HG03342 (cell line): ENCODE results near the gene CPVL.

Experiments
- ATAC-seq: cut with Tn5 transposase; IDR thresholded peaks from one replicate; pipeline ENCODE4 v1.9.1; 2021; ENCODE audit warnings: mild to moderate bottlenecking, moderate library complexity; ENCODE audit not compliant: unreplicated experiment

Gene CPVL

GRCh38 chr7:28984217-28984616 is 162.1 kb downstream of the CPVL start:
- ATAC-seq = no peak

- ATAC-seq = no peak
These were observed 162.7 kb downstream of the CPVL start for GRCh38 chr7:28983396-28984190.

- no peak for ATAC-seq
These were observed 165.2 kb downstream of the CPVL start for GRCh38 chr7:28981161-28981465.

GRCh38 chr7:28980451-28981160 is 165.7 kb downstream of the CPVL start:
- ATAC-seq = no peak

- ATAC-seq = no peak
These were observed 166.6 kb downstream of the CPVL start for GRCh38 chr7:28979776-28980175.

- no peak for ATAC-seq
These were observed 168.5 kb downstream of the CPVL start for GRCh38 chr7:28977881-28978280.

- no peak for ATAC-seq
These were observed 170.3 kb downstream of the CPVL start for GRCh38 chr7:28976022-28976421.

- ATAC-seq = no peak
These were observed 172.7 kb downstream of the CPVL start for GRCh38 chr7:28973591-28973990.

- ATAC-seq = no peak
These were observed 182.3 kb downstream of the CPVL start for GRCh38 chr7:28964056-28964455.

- ATAC-seq = no peak
These were observed 184.4 kb downstream of the CPVL start for GRCh38 chr7:28961972-28962371.

- no peak for ATAC-seq
These were observed 186.1 kb downstream of the CPVL start for GRCh38 chr7:28960071-28960840.

GRCh38 chr7:28958980-28959347 is 187.4 kb downstream of the CPVL start:
- no peak for ATAC-seq

- no peak for ATAC-seq
These were observed 187.9 kb downstream of the CPVL start, which contains the start of gene TRIL for GRCh38 chr7:28958235-28958979. Gene TRIL, minus strand, starts transcription at chr7:28958330. Its CDS starts 284 bp downstream, at chr7:28958046.

GRCh38 chr7:28957751-28958234 is 188.5 kb downstream of the CPVL start:
- no peak for ATAC-seq

GRCh38 chr7:28957064-28957750 is 189.1 kb downstream of the CPVL start:
- ATAC-seq = no peak

GRCh38 chr7:28956608-28957063 is 189.7 kb downstream of the CPVL start:
- ATAC-seq = no peak

- no peak for ATAC-seq
These were observed 190.4 kb downstream of the CPVL start for GRCh38 chr7:28955718-28956607.

- no peak for ATAC-seq
These were observed 191.0 kb downstream of the CPVL start for GRCh38 chr7:28955356-28955717.

GRCh38 chr7:28954946-28955345 is 191.4 kb downstream of the CPVL start:
- ATAC-seq = no peak
